Measurements from ENCODE around the gene ARSK.

Gene ARSK

DNA sequence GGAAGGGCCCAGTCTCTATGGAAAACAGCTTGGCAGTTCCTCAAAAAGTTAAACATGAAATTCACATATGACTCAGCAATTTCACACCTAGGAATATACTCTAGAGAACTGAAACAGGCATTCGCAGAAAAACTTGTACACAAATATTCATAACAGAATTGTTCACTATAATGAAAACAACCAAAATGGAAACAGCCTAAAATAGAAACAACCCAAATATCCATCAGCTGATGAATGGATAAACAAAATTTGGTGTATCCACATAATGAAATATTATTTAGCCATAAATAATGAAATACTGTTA is 60.2 kb downstream of the ARSK start:
- no peak for DNase-seq (ENCODE audit: low spot score)
- TF ChIP-seq, protein P1, sequence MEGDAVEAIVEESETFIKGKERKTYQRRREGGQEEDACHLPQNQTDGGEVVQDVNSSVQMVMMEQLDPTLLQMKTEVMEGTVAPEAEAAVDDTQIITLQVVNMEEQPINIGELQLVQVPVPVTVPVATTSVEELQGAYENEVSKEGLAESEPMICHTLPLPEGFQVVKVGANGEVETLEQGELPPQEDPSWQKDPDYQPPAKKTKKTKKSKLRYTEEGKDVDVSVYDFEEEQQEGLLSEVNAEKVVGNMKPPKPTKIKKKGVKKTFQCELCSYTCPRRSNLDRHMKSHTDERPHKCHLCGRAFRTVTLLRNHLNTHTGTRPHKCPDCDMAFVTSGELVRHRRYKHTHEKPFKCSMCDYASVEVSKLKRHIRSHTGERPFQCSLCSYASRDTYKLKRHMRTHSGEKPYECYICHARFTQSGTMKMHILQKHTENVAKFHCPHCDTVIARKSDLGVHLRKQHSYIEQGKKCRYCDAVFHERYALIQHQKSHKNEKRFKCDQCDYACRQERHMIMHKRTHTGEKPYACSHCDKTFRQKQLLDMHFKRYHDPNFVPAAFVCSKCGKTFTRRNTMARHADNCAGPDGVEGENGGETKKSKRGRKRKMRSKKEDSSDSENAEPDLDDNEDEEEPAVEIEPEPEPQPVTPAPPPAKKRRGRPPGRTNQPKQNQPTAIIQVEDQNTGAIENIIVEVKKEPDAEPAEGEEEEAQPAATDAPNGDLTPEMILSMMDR (IDR thresholded peaks at IDR 0.05; ENCODE audit: borderline replicate concordance, control extremely low read depth, extremely low read depth, insufficient read depth, missing control alignments), result no peak
- in situ Hi-C loops (cut with MboI; ENCODE audit: low sequenced_read_pairs, unreplicated experiment), result no loop called here

DNA sequence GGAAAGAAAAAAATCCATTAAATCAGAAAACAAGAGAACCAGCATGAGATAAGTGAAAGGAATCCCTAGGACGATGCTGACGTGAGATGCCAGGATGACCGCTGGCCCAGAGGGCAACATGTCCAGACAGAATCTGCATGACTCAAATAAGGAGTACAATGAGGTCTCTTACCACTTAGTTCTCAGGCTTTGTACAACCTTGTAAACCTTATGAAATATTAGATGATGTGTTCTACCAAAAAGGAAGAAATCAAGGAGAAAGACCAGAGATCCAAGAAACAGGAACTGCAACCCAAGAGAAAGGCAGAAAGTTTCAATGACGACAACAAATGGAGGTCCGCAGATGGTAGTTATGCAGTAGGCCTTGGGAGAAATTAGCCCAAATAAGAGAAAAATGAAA is 62.2 kb downstream of the ARSK start:
- in situ Hi-C loops (cut with MboI; ENCODE audit: low sequenced_read_pairs, unreplicated experiment), result no loop called here
- DNase-seq (ENCODE audit: low spot score), result peak; percentile 26
- TF ChIP-seq, protein P1 (IDR thresholded peaks at IDR 0.05; ENCODE audit: borderline replicate concordance, control extremely low read depth, extremely low read depth, insufficient read depth, missing control alignments), result no peak

DNA sequence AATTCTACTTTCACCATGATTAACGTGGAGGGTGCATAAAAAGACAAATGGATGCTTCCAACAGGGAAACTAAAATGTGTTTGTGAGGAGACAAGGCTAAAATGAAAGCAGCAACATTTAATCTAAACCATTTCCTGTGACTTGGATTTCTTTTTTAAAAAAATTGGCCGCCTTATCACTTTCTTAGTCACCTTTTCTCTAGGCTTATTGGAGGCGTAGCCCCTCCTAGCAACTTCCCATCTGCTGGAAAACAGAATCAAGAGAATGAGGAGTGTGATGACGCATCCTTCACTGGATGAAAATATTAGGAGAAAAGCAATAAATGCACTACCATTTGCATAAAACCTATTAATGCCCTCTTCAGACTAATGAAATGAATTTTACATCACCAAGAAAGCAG is 64.2 kb downstream of the ARSK start:
- in situ Hi-C loops (cut with MboI; ENCODE audit: low sequenced_read_pairs, unreplicated experiment), result no loop called here
- DNase-seq (ENCODE audit: low spot score), result no peak
- TF ChIP-seq, protein P1 (IDR thresholded peaks at IDR 0.05; ENCODE audit: borderline replicate concordance, control extremely low read depth, extremely low read depth, insufficient read depth, missing control alignments), result no peak

DNA sequence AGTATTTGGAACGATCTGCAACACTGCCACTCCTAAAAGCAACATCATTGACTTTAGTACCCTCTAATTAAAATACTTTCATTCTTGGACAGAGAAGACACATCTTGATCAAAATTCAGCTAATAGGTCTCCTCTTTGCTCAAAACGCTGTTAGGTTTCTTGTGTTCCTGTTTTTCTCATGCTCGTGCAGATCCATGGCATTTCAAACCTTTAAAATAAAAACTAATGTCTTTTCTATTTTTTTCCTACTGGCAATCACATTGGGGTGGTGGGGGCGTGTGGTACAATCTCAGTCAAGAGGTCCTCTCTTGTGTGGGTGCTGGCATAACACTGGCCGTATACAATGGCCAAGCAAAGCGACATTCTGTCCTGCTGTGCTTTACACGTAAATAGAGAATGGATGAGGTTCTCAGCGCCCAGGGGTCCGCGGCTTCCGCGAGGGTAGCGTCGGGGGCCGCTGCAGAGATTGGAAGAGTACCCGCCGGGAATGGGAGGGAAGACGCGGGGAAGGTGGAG is 64.7 kb downstream of the ARSK start:
- TF ChIP-seq, protein P1 (IDR thresholded peaks at IDR 0.05; ENCODE audit: borderline replicate concordance, control extremely low read depth, extremely low read depth, insufficient read depth, missing control alignments), result no peak
- in situ Hi-C loops (cut with MboI; ENCODE audit: low sequenced_read_pairs, unreplicated experiment), result no loop called here
- no peak for DNase-seq (ENCODE audit: low spot score)

DNA sequence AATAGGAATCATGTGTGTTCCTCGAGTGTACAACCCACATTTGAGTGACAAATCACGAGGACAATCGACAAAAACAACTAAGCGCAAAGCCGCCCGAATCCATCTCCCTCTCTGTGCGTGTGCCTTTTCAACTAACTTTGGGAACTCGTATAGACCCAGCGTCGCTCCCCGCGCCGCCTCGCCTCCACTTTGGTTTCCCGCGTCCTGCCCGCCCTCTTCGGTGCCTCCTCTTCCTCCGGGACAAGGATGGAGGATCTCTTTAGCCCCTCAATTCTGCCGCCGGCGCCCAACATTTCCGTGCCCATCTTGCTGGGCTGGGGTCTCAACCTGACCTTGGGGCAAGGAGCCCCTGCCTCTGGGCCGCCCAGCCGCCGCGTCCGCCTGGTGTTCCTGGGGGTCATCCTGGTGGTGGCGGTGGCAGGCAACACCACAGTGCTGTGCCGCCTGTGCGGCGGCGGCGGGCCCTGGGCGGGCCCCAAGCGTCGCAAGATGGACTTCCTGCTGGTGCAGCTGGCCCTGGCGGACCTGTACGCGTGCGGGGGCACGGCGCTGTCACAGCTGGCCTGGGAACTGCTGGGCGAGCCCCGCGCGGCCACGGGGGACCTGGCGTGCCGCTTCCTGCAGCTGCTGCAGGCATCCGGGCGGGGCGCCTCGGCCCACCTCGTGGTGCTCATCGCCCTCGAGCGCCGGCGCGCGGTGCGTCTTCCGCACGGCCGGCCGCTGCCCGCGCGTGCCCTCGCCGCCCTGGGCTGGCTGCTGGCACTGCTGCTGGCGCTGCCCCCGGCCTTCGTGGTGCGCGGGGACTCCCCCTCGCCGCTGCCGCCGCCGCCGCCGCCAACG is 65.3 kb downstream of the ARSK start, which contains the start of gene GPR150:
TSS of gene GPR150 (plus strand) at position 58 of the 840 bp plus-strand sequence. CDS start at position 247, 189 bp downstream.
- TF ChIP-seq, protein P1 (IDR thresholded peaks at IDR 0.05; ENCODE audit: borderline replicate concordance, control extremely low read depth, extremely low read depth, insufficient read depth, missing control alignments), result no peak
- peak; percentile 80 for DNase-seq (ENCODE audit: low spot score)
- in situ Hi-C loops (cut with MboI; ENCODE audit: low sequenced_read_pairs, unreplicated experiment), result no loop called here

DNA sequence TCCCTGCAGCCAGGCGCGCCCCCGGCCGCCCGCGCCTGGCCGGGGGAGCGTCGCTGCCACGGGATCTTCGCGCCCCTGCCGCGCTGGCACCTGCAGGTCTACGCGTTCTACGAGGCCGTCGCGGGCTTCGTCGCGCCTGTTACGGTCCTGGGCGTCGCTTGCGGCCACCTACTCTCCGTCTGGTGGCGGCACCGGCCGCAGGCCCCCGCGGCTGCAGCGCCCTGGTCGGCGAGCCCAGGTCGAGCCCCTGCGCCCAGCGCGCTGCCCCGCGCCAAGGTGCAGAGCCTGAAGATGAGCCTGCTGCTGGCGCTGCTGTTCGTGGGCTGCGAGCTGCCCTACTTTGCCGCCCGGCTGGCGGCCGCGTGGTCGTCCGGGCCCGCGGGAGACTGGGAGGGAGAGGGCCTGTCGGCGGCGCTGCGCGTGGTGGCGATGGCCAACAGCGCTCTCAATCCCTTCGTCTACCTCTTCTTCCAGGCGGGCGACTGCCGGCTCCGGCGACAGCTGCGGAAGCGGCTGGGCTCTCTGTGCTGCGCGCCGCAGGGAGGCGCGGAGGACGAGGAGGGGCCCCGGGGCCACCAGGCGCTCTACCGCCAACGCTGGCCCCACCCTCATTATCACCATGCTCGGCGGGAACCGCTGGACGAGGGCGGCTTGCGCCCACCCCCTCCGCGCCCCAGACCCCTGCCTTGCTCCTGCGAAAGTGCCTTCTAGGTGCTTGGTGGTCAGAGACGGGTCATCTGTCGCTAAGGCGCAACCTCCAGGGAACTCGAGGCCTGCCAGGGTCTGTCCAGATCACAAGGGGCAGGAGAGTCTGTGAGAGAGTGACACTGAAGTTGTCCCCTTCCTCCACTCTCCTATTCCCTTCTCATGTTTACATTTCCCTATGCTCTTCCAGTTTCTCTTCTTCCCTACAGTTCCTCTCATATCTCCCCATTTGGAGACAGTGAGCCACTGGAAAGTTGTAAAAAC is 66.3 kb downstream of the ARSK start:
- in situ Hi-C loops (cut with MboI; ENCODE audit: low sequenced_read_pairs, unreplicated experiment), result no loop called here
- TF ChIP-seq, protein P1 (IDR thresholded peaks at IDR 0.05; ENCODE audit: borderline replicate concordance, control extremely low read depth, extremely low read depth, insufficient read depth, missing control alignments), result peak; percentile 1
- peak; percentile 76 for DNase-seq (ENCODE audit: low spot score)
